Measurements from ENCODE around the gene EVC2.

Gene EVC2

GRCh38 chr4:5561286-5561685, 147.1 kb downstream of the EVC2 start:
- Histone ChIP-seq H3K4me3 (ENCODE audit: low read depth in 1 of 2, low read length in 1 of 2) (no peak overlapping the region), H3K27me3 (no peaks in the 10 kb centered on the region), H3K27ac (no peak overlapping the region), H3K4me1 (ENCODE audit: control insufficient read depth in 1 of 2, insufficient read depth in 1 of 2, low read depth in 1 of 2, low read length in 1 of 2) (no peaks in the 10 kb centered on the region), H3K9me3 (no peaks in the 10 kb centered on the region), H3K36me3 (no peaks in the 10 kb centered on the region)
- TF ChIP-seq, protein P1, sequence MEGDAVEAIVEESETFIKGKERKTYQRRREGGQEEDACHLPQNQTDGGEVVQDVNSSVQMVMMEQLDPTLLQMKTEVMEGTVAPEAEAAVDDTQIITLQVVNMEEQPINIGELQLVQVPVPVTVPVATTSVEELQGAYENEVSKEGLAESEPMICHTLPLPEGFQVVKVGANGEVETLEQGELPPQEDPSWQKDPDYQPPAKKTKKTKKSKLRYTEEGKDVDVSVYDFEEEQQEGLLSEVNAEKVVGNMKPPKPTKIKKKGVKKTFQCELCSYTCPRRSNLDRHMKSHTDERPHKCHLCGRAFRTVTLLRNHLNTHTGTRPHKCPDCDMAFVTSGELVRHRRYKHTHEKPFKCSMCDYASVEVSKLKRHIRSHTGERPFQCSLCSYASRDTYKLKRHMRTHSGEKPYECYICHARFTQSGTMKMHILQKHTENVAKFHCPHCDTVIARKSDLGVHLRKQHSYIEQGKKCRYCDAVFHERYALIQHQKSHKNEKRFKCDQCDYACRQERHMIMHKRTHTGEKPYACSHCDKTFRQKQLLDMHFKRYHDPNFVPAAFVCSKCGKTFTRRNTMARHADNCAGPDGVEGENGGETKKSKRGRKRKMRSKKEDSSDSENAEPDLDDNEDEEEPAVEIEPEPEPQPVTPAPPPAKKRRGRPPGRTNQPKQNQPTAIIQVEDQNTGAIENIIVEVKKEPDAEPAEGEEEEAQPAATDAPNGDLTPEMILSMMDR (IDR thresholded peaks at IDR 0.05), result no peak

DNA sequence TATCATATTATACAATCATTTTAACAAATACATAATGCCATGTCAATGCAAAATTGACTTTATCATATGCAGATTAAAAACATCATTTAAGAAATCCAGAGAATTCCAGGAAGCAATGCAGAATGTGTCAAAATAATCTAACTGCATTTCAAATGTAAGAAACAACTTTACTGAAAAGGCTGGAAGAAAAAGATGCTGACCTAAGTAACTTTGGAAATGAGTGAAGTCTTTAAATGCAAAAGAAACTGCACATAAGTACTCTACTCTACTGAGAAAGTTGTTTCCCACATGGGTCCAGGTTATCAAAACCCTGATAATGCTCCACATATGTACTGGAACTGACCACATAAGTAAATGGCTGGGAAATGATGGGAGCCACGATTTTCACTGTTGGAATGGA, 149.9 kb downstream of the EVC2 start:
- TF ChIP-seq, protein P1 (IDR thresholded peaks at IDR 0.05), result no peak
- H3K4me1 ChIP-seq (ENCODE audit: control insufficient read depth in 1 of 2, insufficient read depth in 1 of 2, low read depth in 1 of 2, low read length in 1 of 2), result no peaks in the 10 kb centered on the region
- H3K27me3 ChIP-seq, result no peaks in the 10 kb centered on the region
- H3K36me3 ChIP-seq, result no peaks in the 10 kb centered on the region
- no peak overlapping the region for H3K4me3 ChIP-seq (ENCODE audit: low read depth in 1 of 2, low read length in 1 of 2)
- no peaks in the 10 kb centered on the region for H3K9me3 ChIP-seq
- no peak overlapping the region for H3K27ac ChIP-seq

DNA sequence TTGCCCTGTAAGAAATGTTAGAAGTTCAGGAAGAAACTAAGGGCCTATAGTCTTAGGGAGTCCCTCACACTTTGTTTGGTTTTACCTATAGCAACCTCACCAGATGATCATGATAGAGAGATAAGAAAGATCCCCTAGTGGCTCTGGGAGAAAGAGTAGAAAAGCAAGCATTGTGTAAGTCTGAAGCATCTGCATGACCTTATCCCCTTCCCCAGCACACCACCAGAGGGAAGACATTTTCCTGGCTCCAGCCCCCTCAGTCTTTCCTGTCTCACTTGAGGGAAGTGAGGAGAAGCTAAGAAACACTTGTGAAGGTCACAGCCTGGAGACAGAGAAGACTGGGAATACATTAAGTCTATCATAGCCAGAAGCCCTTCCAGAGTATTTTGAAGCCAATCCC, 154.0 kb downstream of the EVC2 start:
- TF ChIP-seq, protein P1 (IDR thresholded peaks at IDR 0.05), result no peak
- no peaks in the 10 kb centered on the region for H3K4me1 ChIP-seq (ENCODE audit: control insufficient read depth in 1 of 2, insufficient read depth in 1 of 2, low read depth in 1 of 2, low read length in 1 of 2)
- no peaks in the 10 kb centered on the region for H3K27me3 ChIP-seq
- H3K36me3 ChIP-seq, result no peaks in the 10 kb centered on the region
- H3K4me3 ChIP-seq (ENCODE audit: low read depth in 1 of 2, low read length in 1 of 2), result no peak overlapping the region
- no peak overlapping the region for H3K27ac ChIP-seq
- no peaks in the 10 kb centered on the region for H3K9me3 ChIP-seq

GRCh38 chr4:5553801-5554200, 154.6 kb downstream of the EVC2 start:
- H3K9me3 ChIP-seq, result no peaks in the 10 kb centered on the region
- no peaks in the 10 kb centered on the region for H3K27me3 ChIP-seq
- no peaks in the 10 kb centered on the region for H3K4me1 ChIP-seq (ENCODE audit: control insufficient read depth in 1 of 2, insufficient read depth in 1 of 2, low read depth in 1 of 2, low read length in 1 of 2)
- H3K27ac ChIP-seq, result no peak overlapping the region
- H3K36me3 ChIP-seq, result no peaks in the 10 kb centered on the region
- H3K4me3 ChIP-seq (ENCODE audit: low read depth in 1 of 2, low read length in 1 of 2), result no peak overlapping the region
- TF ChIP-seq, protein P1 (IDR thresholded peaks at IDR 0.05), result no peak

DNA sequence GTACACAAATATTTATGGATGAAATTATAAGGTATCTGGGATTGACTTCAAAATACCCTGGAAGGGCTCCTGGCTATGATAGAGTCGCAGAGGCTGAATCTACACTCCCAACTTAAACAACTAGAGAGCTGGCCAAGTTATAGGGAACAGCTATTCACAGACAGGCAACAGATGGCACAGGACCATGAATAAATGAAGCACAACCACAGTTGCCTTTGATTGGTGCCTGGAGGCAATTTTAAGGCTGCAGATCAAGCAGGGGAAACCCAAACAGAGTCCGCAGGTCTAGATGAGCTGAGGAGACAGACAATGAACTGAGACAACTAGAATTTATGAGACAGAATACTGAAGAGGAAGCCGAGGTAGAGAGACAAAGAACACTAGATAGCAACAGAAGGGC, 155.9 kb downstream of the EVC2 start:
- H3K9me3 ChIP-seq, result peaks cover under 1% of the 10 kb centered on the region

More for the DNA sequence above, 155.9 kb downstream of the EVC2 start:
- no peaks in the 10 kb centered on the region for H3K27me3 ChIP-seq
- H3K36me3 ChIP-seq, result no peaks in the 10 kb centered on the region
- H3K4me1 ChIP-seq (ENCODE audit: control insufficient read depth in 1 of 2, insufficient read depth in 1 of 2, low read depth in 1 of 2, low read length in 1 of 2), result no peaks in the 10 kb centered on the region
- no peak overlapping the region for H3K4me3 ChIP-seq (ENCODE audit: low read depth in 1 of 2, low read length in 1 of 2)
- no peak overlapping the region for H3K27ac ChIP-seq
- TF ChIP-seq, protein P1 (IDR thresholded peaks at IDR 0.05), result no peak
